Measurements from ENCODE around the gene ERVK3-1. TPM values are rescaled to one million over a fixed set of nuclear protein-coding genes. Genes with fewer than 3 reads are reported as not detected.

Gene ERVK3-1
- total RNA-seq, 2 donors from 2014 or later = 58.4 to 89.0 TPM

- no peak for DNase-seq (ENCODE audit: low spot score)
- no peaks in the 10 kb centered on the region for H3K9me3 Mint-ChIP-seq
- no peaks in the 10 kb centered on the region for H3K36me3 Mint-ChIP-seq
- H3K4me1 Mint-ChIP-seq (ENCODE audit: low read depth in 2 of 2) = peaks cover 6 to 8% of the 10 kb centered on the region in 2 donors
- H3K27me3 Mint-ChIP-seq = peaks cover 0 to 7% of the 10 kb centered on the region in 2 donors
- ATAC-seq = no peak
- no peak overlapping the region for H3K27ac Mint-ChIP-seq
- H3K4me3 Mint-ChIP-seq = no peak overlapping the region
Measured at GRCh38 chr19:58353717-58354477, 48.7 kb downstream of the ERVK3-1 start.

DNA sequence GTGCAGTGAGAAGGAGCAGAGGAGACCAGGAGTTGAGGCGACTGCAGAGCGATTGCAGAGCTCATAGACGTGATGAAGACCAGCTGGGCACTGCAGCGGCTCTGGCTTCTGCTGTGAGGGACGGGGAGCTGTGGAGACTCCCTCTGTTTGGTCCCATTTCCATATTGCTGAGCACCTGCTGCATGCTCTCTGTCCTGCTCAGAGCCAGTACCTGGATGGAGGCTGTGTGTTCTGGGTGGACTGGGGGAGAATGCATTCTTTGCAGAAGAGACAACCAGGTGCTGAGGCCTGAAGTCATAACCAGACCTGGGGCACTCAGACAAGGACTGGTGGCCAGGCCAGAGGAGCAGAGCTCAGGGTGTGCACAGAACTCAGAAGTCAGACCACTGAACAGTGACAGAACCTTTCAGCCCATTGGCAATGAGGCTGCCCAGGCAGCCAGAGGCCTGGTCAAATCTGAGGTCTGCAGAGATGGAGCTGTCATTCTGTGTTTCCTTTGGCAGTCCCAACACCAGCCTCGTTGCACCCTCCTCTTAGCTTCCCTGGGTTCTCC lies 49.4 kb downstream of the ERVK3-1 start:
- ATAC-seq = no peak
- no peak overlapping the region for H3K4me3 Mint-ChIP-seq
- H3K27ac Mint-ChIP-seq = no peak overlapping the region
- no peaks in the 10 kb centered on the region for H3K9me3 Mint-ChIP-seq
- no peak for DNase-seq (ENCODE audit: low spot score)
- H3K27me3 Mint-ChIP-seq = peaks cover 0 to 4% of the 10 kb centered on the region in 2 donors
- no peaks in the 10 kb centered on the region for H3K36me3 Mint-ChIP-seq
- peaks cover 3 to 6% of the 10 kb centered on the region in 2 donors for H3K4me1 Mint-ChIP-seq (ENCODE audit: low read depth in 2 of 2)

GRCh38 chr19:58355215-58355796 lies 50.1 kb downstream of the ERVK3-1 start:
- H3K9me3 Mint-ChIP-seq = no peaks in the 10 kb centered on the region
- H3K36me3 Mint-ChIP-seq = no peaks in the 10 kb centered on the region
- no peak overlapping the region for H3K27ac Mint-ChIP-seq
- no peaks in the 10 kb centered on the region for H3K27me3 Mint-ChIP-seq
- DNase-seq (ENCODE audit: low spot score) = no peak
- ATAC-seq = no peak
- H3K4me1 Mint-ChIP-seq (ENCODE audit: low read depth in 2 of 2) = peaks cover 0 to 3% of the 10 kb centered on the region in 2 donors
- no peak overlapping the region for H3K4me3 Mint-ChIP-seq

DNA sequence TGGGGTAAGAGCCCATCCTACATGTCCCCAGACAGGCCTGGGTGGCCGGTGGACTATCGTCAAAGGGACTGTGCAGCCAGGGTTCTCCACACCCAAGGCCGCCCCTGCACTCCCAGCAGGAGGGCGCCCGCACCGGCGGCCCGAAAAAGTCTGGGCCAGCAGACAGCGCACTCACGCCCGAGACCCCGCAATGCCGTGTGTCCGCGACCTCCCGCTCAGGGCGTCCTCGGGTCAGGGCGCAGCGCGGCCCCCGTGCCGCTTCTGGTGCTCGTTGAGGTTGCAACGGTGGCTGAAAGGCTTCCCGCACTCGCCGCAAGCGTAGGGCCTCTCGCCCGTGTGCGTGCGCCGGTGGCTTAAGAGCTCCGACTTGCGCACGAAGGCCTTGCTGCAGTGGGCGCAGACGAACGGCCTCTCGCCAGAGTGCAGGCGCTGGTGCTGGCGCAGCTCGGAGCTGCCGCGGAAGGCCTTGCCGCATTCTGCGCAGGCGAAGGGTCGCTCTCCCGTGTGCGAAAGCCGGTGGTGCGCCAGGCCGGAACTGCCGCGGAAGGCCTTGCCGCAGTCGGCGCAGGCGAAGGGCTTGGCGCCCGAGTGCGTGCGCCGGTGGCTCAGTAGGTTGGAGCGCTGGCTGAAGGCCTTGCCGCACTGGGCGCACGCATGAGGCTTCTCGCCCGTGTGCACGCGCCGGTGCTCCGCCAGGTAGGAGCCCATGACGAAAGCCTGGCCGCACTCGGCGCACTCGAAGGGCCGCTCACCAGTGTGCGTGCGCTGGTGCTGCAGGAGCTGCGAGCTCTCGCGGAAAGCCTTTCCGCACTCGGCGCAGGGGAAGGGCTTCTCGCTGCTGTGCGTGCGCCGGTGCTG lies 51.0 kb downstream of the ERVK3-1 start:
- H3K27me3 Mint-ChIP-seq = no peaks in the 10 kb centered on the region
- no peak overlapping the region for H3K27ac Mint-ChIP-seq

GRCh38 chr19:58356766-58357480 lies 51.7 kb downstream of the ERVK3-1 start:
- H3K36me3 Mint-ChIP-seq = no peaks in the 10 kb centered on the region
- ATAC-seq (no peak), DNase-seq (ENCODE audit: low spot score) (no peak)
- no peaks in the 10 kb centered on the region for H3K27me3 Mint-ChIP-seq
- peaks cover 4 to 6% of the 10 kb centered on the region in 2 donors for H3K4me1 Mint-ChIP-seq (ENCODE audit: low read depth in 2 of 2)
- H3K4me3 Mint-ChIP-seq = no peak overlapping the region
- H3K27ac Mint-ChIP-seq = no peak overlapping the region
- no peaks in the 10 kb centered on the region for H3K9me3 Mint-ChIP-seq

More for the DNA sequence above, 51.0 kb downstream of the ERVK3-1 start:
- H3K9me3 Mint-ChIP-seq = no peaks in the 10 kb centered on the region
- H3K4me1 Mint-ChIP-seq (ENCODE audit: low read depth in 2 of 2) = peaks cover 0 to 3% of the 10 kb centered on the region in 2 donors
- DNase-seq (ENCODE audit: low spot score) (no peak), ATAC-seq (peak; percentile 61 to 67)
- no peaks in the 10 kb centered on the region for H3K36me3 Mint-ChIP-seq
- peak overlapping the region; percentile 17 for H3K4me3 Mint-ChIP-seq

DNA sequence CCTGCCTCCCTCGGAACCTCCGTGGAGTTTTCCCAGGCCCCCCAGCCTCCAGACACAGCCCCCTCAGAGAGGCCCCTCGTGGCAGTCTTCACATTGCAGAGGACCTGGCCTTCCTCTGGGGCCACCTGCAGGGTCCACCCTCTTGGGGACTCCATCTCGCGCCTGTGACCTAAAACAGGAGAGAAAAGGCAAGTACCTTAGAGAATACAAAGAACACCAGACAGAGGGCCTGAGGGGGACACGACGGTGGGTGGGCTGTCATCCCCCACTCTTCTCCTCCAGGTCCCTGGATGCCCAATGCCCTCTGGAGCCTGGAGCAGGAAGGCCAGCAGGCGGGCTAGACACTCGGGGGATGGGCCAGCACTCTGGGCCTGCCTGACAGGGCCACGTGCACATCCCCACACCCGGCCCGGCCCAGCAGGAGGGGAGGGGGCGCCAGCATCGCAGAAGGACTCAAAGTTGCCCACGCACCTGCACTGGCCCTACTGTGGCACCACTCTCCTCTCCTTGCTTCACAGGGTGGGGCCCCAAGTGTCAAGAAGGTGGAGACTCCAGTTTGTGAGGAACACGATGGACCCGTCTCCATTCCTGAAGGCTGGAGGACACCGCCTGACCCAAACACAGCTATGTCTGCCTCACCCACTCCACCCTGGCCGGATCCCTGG lies 52.4 kb downstream of the ERVK3-1 start:
- DNase-seq (ENCODE audit: low spot score) = no peak
- Mint-ChIP-seq H3K27me3 (no peaks in the 10 kb centered on the region), H3K9me3 (no peaks in the 10 kb centered on the region), H3K27ac (no peak overlapping the region), H3K36me3 (no peaks in the 10 kb centered on the region), H3K4me1 (ENCODE audit: low read depth in 2 of 2) (peaks cover 7 to 9% of the 10 kb centered on the region in 2 donors), H3K4me3 (no peak overlapping the region)
- ATAC-seq = no peak

- DNase-seq (ENCODE audit: low spot score) = peak; percentile 62
- Mint-ChIP-seq H3K4me1 (ENCODE audit: low read depth in 2 of 2) (peaks cover 7 to 10% of the 10 kb centered on the region in 2 donors), H3K27ac (peak overlapping the region; percentile 79 to 93), H3K9me3 (no peaks in the 10 kb centered on the region), H3K27me3 (no peaks in the 10 kb centered on the region), H3K4me3 (peak overlapping the region; percentile 99), H3K36me3 (no peaks in the 10 kb centered on the region)
- ATAC-seq = peak in 1 of 2 donors; percentile 28
Measured at GRCh38 chr19:58361900-58362271, 56.7 kb downstream of the ERVK3-1 start.

DNA sequence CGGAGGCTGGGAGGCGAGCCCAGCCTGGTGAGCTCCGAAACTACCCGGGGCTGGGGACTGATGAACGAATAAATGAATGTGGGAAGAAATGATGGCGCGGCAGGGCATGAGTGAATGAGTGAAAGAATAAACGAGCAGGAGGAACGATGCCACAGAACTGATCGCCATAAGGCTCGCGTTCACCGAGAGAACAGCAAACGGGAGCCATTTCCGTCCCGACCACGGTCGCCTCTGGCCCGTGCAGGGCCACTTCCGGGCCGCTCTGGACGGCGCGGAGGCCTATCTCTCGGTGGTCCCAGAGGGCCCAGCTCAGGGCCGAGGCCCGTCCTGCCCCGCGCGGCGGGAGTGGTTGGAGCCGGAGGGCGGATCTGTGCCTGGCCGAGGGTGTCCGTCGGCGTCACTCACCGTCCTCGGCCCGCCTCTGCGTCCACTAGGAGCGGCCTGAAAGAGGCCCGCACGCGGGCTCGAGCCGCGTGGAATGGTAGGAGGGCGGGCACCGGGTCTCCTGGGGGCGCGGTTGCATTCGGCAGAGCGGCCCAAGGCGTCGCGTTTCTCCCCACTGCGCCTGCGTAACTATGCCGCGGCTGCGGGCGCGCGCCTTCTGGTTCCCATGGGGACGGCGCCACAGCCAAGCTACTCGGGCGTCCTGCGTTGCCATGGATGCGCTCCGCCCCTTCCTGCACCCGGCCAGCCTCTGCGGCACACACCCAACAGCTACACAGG lies 57.3 kb downstream of the ERVK3-1 start, which contains the start of gene ZNF497:
TSS of gene ZNF497 (minus strand) at position 480 of the 723 bp plus-strand sequence. CDS start 5,116 bp downstream, outside the sequence.
- Mint-ChIP-seq H3K36me3 (no peaks in the 10 kb centered on the region), H3K27me3 (no peaks in the 10 kb centered on the region), H3K27ac (peak within 1 kb of the TSS; percentile 79 to 93), H3K9me3 (no peaks in the 10 kb centered on the region), H3K4me1 (ENCODE audit: low read depth in 2 of 2) (peaks cover 7 to 10% of the 10 kb centered on the region in 2 donors), H3K4me3 (peak within 1 kb of the TSS; percentile 99)
- peak; percentile 95 to 96 for ATAC-seq
- DNase-seq (ENCODE audit: low spot score) = peak; percentile 99

- H3K27ac Mint-ChIP-seq = no peak overlapping the region
- DNase-seq (ENCODE audit: low spot score) (no peak), ATAC-seq (no peak)
- H3K4me3 Mint-ChIP-seq = no peak overlapping the region
- no peaks in the 10 kb centered on the region for H3K9me3 Mint-ChIP-seq
- peaks cover 7 to 10% of the 10 kb centered on the region in 2 donors for H3K4me1 Mint-ChIP-seq (ENCODE audit: low read depth in 2 of 2)
- H3K36me3 Mint-ChIP-seq = no peaks in the 10 kb centered on the region
- no peaks in the 10 kb centered on the region for H3K27me3 Mint-ChIP-seq
Measured at GRCh38 chr19:58364146-58364545, 59.0 kb downstream of the ERVK3-1 start.

Other genes starting within 250 kb of the ERVK3-1 start
- 1 to 10 TPM in 1 of 2 donors, under 1 TPM in 1; 0.20 to 1.4 TPM for gene ZNF135, start 246.1 kb upstream of the ERVK3-1 start, total RNA-seq
- 10 to 100 TPM in 1 of 2 donors, 1 to 10 TPM in 1; 9.7 to 22.2 TPM for gene ZSCAN18, start 207.1 kb upstream of the ERVK3-1 start, total RNA-seq
- 1 to 10 TPM; 2.7 to 7.3 TPM for gene ZNF329, start 154.6 kb upstream of the ERVK3-1 start, total RNA-seq
- gene ZNF274, start 122.3 kb upstream of the ERVK3-1 start, total RNA-seq = 10 to 100 TPM; 20.4 to 31.7 TPM
- 10 to 100 TPM; 40.9 to 48.2 TPM for gene ZNF544, start 76.5 kb upstream of the ERVK3-1 start, total RNA-seq
- 1 to 10 TPM; 3.6 to 4.2 TPM for gene ZNF8, start 26.4 kb upstream of the ERVK3-1 start, total RNA-seq
- gene ZSCAN22, start 21.6 kb downstream of the ERVK3-1 start, total RNA-seq = 1 to 10 TPM; 5.9 to 6.1 TPM
- 1 to 10 TPM; 4.4 to 5.2 TPM for gene A1BG, start 48.1 kb downstream of the ERVK3-1 start, total RNA-seq
- gene ZNF497, start 57.4 kb downstream of the ERVK3-1 start, total RNA-seq = 1 to 10 TPM in 1 of 2 donors, under 1 TPM in 1; 0.52 to 1.4 TPM
- under 1 TPM; 0.71 to 0.86 TPM for gene ZNF837, start 75.7 kb downstream of the ERVK3-1 start, total RNA-seq
- 100 to 1,000 TPM; 757 to 786 TPM for gene RPS5, start 81.9 kb downstream of the ERVK3-1 start, total RNA-seq
- gene RNF225, start 90.3 kb downstream of the ERVK3-1 start, total RNA-seq = 1 to 10 TPM in 1 of 2 donors, under 1 TPM in 1; 0.59 to 3.2 TPM
- 10 to 100 TPM in 1 of 2 donors, 1 to 10 TPM in 1; 8.4 to 18.5 TPM for gene ZNF584, start 103.3 kb downstream of the ERVK3-1 start, total RNA-seq
- gene ZNF132, start 134.8 kb downstream of the ERVK3-1 start, total RNA-seq = 1 to 10 TPM; 3.2 to 5.3 TPM
- 10 to 100 TPM in 1 of 2 donors, 1 to 10 TPM in 1; 8.8 to 14.4 TPM for gene ZNF324B, start 146.2 kb downstream of the ERVK3-1 start, total RNA-seq
- gene ZNF324, start 161.7 kb downstream of the ERVK3-1 start, total RNA-seq = 10 to 100 TPM; 15.2 to 15.5 TPM
- 1 to 10 TPM; 3.9 to 5.8 TPM for gene ZNF446, start 171.0 kb downstream of the ERVK3-1 start, total RNA-seq
- gene SLC27A5, start 206.6 kb downstream of the ERVK3-1 start, total RNA-seq = 10 to 100 TPM; 15.1 to 29.1 TPM
- gene ZBTB45, start 214.4 kb downstream of the ERVK3-1 start, total RNA-seq = 10 to 100 TPM; 18.0 to 25.9 TPM
- gene TRIM28, start 238.7 kb downstream of the ERVK3-1 start, total RNA-seq = 100 to 1,000 TPM; 424 to 774 TPM
- 10 to 100 TPM; 60.2 to 99.9 TPM for gene CHMP2A, start 249.7 kb downstream of the ERVK3-1 start, total RNA-seq

All from natural killer cell treated with Interleukin-12 subunit alpha and Interleukin-12 subunit beta and Interleukin-15 and Interleukin-18, amount 100 ng/mL, for 72 hours (primary cell).